Measurements from ENCODE around the gene CD99L2. TPM values are rescaled to one million over a fixed set of nuclear protein-coding genes. Genes with fewer than 3 reads are reported as not detected.

Gene CD99L2
- total RNA-seq, 1 experiment from 2014 or later = 29.5 TPM

DNA sequence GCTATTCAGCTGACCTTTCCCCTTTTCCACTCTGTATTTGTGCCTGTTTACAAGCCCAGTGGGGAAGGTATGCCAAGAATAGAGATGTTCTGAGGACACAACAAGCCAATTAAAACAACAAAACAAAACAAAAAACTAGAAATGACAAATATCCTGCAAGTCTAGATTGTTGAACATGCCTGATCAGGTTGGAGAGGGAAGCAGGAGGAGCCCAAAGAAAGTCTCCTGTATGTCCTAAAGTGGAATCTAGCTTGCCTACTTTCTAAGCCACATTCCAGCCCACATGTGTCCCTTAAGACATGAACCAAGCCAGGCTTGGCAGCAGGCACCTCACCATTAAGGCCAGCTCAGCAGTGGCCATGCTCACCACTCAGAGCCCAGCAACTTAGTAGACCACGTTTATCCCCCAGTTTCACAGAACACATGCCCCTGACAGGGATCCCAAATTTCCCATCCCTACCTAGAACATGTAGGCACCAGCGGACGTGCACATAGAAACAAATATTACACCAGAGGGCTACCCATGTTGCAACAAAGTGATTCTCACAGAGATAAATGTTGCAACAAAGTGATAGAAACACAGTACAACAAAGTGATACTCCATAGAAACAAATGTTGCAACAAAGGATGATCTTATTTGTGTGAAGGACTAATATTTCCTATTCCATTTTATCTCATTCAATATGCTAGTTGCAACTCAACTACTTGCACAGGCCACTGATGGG is 48.3 kb downstream of the CD99L2 start:
- CTCF ChIA-PET = no interaction called here
- no peak for DNase-seq (ENCODE audit: low spot score)
- Histone ChIP-seq H3K4me3 (ENCODE audit: low read depth, low read length, poor library complexity, severe bottlenecking) (no peak overlapping the region), H3K27me3 (replicated peaks; ENCODE audit: insufficient read depth, low read depth, low read length, poor library complexity) (no peaks in the 10 kb centered on the region), H3K36me3 (ENCODE audit: insufficient read depth, low read length, poor library complexity, severe bottlenecking) (no peaks in the 10 kb centered on the region), H3K4me1 (ENCODE audit: insufficient read depth, low read length, poor library complexity, severe bottlenecking) (no peaks in the 10 kb centered on the region), H3K9me3 (ENCODE audit: low read depth, low read length, poor library complexity, severe bottlenecking) (no peaks in the 10 kb centered on the region), H3K27ac (ENCODE audit: low read depth, low read length, poor library complexity, severe bottlenecking) (no peak overlapping the region)
- intact Hi-C loops (cut with micrococcal nuclease; ENCODE audit: unreplicated experiment) = no loop called here
- no TSS peak for BruUV-seq (replicated peaks)
- TF ChIP-seq EZH2 (IDR thresholded peaks at IDR 0.05; ENCODE audit: borderline replicate concordance, low read depth, low read length, poor library complexity, severe bottlenecking) (no peak), CTCF (conservative IDR thresholded peaks at IDR 0.05; ENCODE audit: low read depth, low read length) (no peak)
- POLR2A ChIA-PET (ENCODE audit: low non-redundant PET) = no interaction called here

GRCh38 chrX:150849486-150849885 is 49.0 kb downstream of the CD99L2 start:
- DNase-seq (ENCODE audit: low spot score) = no peak
- ChIA-PET POLR2A (ENCODE audit: low non-redundant PET) (no interaction called here), CTCF (no interaction called here)
- Histone ChIP-seq H3K4me3 (ENCODE audit: low read depth, low read length, poor library complexity, severe bottlenecking) (no peak overlapping the region), H3K9me3 (ENCODE audit: low read depth, low read length, poor library complexity, severe bottlenecking) (no peaks in the 10 kb centered on the region), H3K27me3 (replicated peaks; ENCODE audit: insufficient read depth, low read depth, low read length, poor library complexity) (no peaks in the 10 kb centered on the region), H3K36me3 (ENCODE audit: insufficient read depth, low read length, poor library complexity, severe bottlenecking) (no peaks in the 10 kb centered on the region), H3K27ac (ENCODE audit: low read depth, low read length, poor library complexity, severe bottlenecking) (no peak overlapping the region), H3K4me1 (ENCODE audit: insufficient read depth, low read length, poor library complexity, severe bottlenecking) (no peaks in the 10 kb centered on the region)
- intact Hi-C loops (cut with micrococcal nuclease; ENCODE audit: unreplicated experiment) = no loop called here
- TF ChIP-seq CTCF (conservative IDR thresholded peaks at IDR 0.05; ENCODE audit: low read depth, low read length) (no peak), EZH2 (IDR thresholded peaks at IDR 0.05; ENCODE audit: borderline replicate concordance, low read depth, low read length, poor library complexity, severe bottlenecking) (no peak)
- BruUV-seq (replicated peaks) = no TSS peak

GRCh38 chrX:150848914-150849365 is 49.5 kb downstream of the CD99L2 start:
- H3K4me1 ChIP-seq (ENCODE audit: insufficient read depth, low read length, poor library complexity, severe bottlenecking) = no peaks in the 10 kb centered on the region
- H3K9me3 ChIP-seq (ENCODE audit: low read depth, low read length, poor library complexity, severe bottlenecking) = no peaks in the 10 kb centered on the region
- no peaks in the 10 kb centered on the region for H3K36me3 ChIP-seq (ENCODE audit: insufficient read depth, low read length, poor library complexity, severe bottlenecking)
- no peaks in the 10 kb centered on the region for H3K27me3 ChIP-seq (replicated peaks; ENCODE audit: insufficient read depth, low read depth, low read length, poor library complexity)
- no peak for DNase-seq (ENCODE audit: low spot score)
- H3K4me3 ChIP-seq (ENCODE audit: low read depth, low read length, poor library complexity, severe bottlenecking) = no peak overlapping the region
- no TSS peak for BruUV-seq (replicated peaks)
- intact Hi-C loops (cut with micrococcal nuclease; ENCODE audit: unreplicated experiment) = no loop called here
- no peak overlapping the region for H3K27ac ChIP-seq (ENCODE audit: low read depth, low read length, poor library complexity, severe bottlenecking)
- TF ChIP-seq EZH2 (IDR thresholded peaks at IDR 0.05; ENCODE audit: borderline replicate concordance, low read depth, low read length, poor library complexity, severe bottlenecking) (no peak), CTCF (conservative IDR thresholded peaks at IDR 0.05; ENCODE audit: low read depth, low read length) (no peak)
- ChIA-PET CTCF (no interaction called here), POLR2A (ENCODE audit: low non-redundant PET) (no interaction called here)

Data from A673 (cell line).